Urothelium cell line (cell line): ENCODE data around the gene ADPRM.
A peak's percentile ranks its signal among the peaks of the same experiment; 100 is the strongest.

Source experiments
- DNase-seq: peaks from one replicate; pipeline ENCODE4 v3.0.0; 2011; ENCODE audit warnings: low spot score, mixed read lengths
- FAIRE-seq: peaks from 2 replicates; lab custom pipeline; 2011; peaks lifted over from hg19 to GRCh38; lab: Jason Lieb, UNC

The ADPRM gene

GRCh38 chr17:10738521-10739258 is 41.3 kb downstream of the ADPRM start:
- FAIRE-seq = no peak
- no peak for DNase-seq

DNA sequence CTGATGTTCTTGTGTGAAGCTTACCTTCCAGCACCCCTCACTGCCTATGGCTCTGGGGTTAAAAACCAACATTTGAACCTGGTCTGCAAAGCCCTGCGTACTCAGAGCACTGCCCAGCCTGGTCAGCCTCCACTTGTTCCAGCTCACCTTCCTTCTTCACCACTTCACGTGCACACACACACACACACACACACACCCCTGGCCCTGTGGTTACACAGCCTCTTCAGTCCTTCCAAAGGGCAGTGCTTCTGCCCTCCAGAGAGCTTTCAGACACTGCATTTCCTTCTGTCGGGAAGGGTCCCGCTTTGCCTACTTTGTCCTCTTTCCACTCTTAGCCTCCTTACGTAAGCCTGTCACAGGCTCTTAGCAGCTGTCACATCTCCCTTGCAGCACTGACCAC is 42.0 kb downstream of the ADPRM start:
- DNase-seq (no peak), FAIRE-seq (no peak)

DNA sequence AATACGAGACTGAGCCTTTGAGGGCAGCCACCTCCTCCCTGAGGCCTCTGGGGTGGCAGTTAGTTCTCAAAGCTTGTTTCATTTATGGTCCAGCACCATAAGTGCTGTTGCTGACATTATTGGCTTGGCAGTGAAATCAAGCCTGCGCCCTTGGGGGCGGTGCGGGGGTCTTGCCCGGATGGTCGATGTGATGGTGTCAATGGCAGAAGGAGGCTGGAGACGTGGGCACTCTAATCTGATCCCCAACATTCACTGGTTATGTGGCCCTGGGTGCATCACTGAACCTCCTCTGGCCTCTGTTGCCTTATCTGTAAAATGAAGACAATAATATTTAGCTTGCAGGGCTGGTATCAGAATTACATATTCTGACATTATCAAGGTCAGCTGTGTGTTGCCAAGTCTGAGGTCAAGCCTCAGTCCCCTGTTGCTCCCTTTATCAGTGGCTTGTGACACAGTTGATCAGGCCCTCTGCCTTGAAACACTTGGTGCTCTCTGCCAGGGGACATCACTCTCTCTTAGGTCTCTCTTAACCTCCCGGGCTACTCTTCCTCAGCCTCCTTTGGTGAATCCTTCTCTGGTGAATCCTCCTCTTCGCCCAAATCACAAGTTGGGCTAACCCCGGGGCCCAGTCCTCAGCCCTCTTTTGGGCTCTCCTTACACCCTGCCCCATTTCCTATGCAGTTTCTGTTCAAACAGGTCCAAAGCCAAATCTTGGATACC is 44.2 kb downstream of the ADPRM start:
- no peak for FAIRE-seq
- DNase-seq = no peak

- FAIRE-seq = no peak
Observed at GRCh38 chr17:10742431-10742830, 45.0 kb downstream of the ADPRM start.

DNA sequence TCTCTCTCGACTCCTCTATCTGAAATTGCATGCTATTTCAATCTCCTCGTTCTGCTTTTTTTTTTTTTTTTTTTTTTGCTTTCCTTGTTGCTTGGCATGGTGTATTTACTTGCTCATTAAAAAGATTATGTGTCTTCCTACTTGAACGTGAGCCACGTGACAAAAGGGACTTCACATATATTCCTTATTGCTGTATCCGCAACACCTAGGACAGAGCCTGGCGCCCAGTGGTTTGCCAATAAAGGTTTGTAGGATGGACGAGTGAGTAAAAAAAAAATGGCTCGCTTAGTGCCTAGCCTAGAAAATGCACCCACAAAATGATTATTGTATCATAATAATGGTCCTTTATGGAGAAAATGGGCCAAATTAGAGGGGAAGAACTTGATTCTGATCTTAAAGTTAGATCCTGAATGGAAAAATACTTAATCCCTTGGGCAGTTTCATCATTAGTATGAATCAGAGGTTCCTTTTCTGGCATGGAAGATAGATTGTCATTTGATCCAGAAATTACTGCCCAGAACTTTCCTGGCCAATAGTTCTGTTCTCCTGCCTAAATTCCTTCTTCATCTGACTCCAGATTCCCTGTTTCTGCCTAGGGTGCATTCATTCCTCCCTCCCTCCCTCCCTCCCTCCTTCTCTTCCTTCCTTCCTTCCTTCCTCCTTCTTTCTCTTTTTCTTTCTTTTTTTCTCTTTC is 46.1 kb downstream of the ADPRM start:
- FAIRE-seq (no peak), DNase-seq (no peak)

More at GRCh38 chr17:10742431-10742830, 45.0 kb downstream of the ADPRM start:
- DNase-seq = no peak

DNA sequence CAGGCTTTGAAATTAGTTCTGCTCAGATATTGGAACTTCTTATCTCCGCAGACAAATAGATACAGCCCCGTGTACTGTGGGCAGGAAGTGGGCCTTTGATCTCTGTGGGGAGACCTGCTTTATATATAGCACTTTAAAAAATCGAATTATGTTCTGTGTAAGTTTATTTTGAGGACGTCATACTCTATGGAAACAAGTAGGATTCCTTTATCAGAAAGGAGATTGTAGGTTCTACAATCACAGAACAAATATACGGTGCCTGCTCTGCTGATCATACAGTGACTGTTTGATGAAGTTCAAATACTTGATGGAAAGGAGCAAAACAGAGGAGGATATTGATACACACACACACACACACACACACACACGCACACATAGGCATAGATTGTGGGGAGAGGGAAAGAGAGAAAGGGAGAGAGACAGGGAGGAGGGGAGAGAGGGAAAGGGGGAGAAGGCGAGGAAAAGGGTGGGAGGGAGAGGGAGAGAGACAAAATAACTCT is 47.2 kb downstream of the ADPRM start:
- no peak for FAIRE-seq
- DNase-seq = no peak

- FAIRE-seq (no peak), DNase-seq (no peak)
Observed at GRCh38 chr17:10745231-10745630, 47.8 kb downstream of the ADPRM start.

GRCh38 chr17:10748531-10749181 is 51.3 kb downstream of the ADPRM start:
- no peak for FAIRE-seq
- DNase-seq = no peak

DNA sequence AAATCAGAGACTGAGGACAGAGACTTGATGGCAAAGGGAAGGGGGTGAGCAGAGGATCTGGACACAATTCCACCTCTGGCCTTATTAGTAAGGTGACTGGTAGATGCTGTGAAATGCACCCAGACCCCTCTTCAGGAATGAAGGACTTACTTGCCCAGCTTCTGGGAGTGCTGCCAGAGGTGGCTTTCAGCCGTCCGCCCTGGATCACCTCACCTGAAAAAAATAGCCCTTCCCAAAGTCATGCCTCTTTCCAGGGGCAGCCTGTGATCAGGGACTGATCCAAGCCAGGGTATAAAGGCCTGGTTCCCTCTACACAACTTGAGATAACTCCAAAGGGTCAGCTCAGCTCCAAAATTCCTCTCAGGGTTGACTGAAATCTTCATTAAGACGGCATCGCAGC is 52.8 kb downstream of the ADPRM start:
- FAIRE-seq (no peak), DNase-seq (no peak)

- no peak for DNase-seq
- FAIRE-seq = no peak
Observed at GRCh38 chr17:10751563-10751962, 54.2 kb downstream of the ADPRM start.

- DNase-seq (no peak), FAIRE-seq (no peak)
Observed at GRCh38 chr17:10752696-10753095, 55.3 kb downstream of the ADPRM start.

DNA sequence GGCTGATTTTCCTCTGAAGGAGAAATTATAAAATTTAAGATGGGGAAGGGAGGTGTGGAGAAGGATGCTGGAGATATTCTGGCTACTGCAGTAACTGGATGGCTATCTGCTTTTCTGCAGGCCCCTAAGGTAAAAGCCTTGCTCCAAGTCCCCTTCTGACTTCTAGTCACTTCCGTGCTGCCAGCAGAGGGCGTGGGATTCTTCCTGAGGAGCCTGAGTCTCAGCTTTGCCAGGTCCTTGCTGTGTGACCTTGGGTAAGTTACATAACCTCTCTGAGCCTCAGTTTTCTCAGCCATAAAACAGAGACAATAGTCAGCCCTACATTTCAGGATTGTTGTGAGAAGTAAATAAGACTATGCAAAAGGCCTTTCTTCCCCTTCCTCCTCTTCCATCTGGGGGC is 56.7 kb downstream of the ADPRM start:
- DNase-seq = no peak
- FAIRE-seq = no peak

- peak; percentile 14 for DNase-seq
- FAIRE-seq = no peak
Observed at GRCh38 chr17:10754861-10755591, 57.6 kb downstream of the ADPRM start.

- FAIRE-seq (no peak), DNase-seq (no peak)
Observed at GRCh38 chr17:10755592-10756127, 58.3 kb downstream of the ADPRM start.

DNA sequence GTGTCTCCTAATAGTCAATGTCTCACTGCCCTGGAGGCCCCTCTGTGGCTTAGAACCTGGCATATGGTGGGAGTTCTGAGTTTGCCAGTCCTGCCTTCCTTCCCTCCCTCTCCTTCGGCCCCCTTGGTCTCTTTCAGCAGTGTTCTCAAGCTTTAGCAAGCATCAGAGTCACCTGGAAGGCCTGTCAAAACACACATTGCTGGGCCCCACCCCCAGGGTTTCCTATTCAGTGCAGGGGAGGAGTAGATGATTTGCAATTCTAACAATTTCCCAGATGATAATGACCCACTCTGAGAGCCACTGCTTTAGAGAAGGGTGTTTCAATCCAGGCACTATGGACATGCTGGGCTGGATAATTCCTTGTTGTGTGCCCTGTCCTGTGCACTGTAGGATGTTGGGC is 58.8 kb downstream of the ADPRM start:
- FAIRE-seq = no peak
- no peak for DNase-seq

GRCh38 chr17:10756619-10757018 is 59.2 kb downstream of the ADPRM start:
- FAIRE-seq = no peak
- no peak for DNase-seq

DNA sequence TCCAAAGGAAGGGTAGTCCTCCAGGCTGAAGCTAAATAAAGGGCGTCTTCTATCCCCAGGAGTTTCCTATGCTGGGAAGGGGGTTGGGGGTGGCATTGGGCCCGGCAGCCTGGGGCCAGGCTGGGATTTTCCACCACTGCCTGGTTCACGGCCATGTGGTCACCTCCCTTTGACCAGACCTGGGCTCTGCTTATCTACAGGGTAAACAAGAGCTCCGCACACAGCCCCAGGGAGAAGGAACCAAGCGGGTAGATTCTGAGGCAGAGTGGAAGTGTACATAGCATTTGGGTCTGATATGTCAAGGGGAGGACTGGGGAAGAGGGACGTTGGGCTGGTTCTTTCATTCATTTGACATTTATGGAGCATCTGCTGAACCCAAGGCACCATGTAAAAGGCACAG is 59.7 kb downstream of the ADPRM start:
- FAIRE-seq (no peak), DNase-seq (no peak)

GRCh38 chr17:10757647-10758046 is 60.3 kb downstream of the ADPRM start:
- no peak for FAIRE-seq

DNA sequence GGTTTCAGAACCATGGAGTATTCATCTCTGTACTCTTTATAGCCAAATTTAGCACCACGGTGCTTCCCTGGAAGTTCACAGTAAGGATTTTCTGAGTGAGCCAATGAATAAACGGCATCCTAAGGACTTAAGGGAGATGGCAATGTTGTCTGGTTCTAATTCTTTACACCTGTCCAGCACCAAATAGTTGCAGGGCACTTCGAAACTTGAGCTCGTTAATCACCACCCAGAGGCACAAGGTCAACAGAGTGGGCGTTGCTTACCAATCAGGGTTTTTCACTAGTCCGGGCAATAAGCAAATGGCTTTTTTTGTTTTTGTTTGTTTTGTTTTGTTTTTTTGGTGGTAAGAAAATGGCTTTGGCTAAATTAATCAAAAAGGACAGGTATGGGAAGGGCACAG is 60.7 kb downstream of the ADPRM start:
- DNase-seq (no peak), FAIRE-seq (no peak)

More at GRCh38 chr17:10757647-10758046, 60.3 kb downstream of the ADPRM start:
- DNase-seq = no peak
